Peyer's patch (tissue), 4 donors: Measurements from ENCODE around the gene HOXA6. TPM values are rescaled to one million over a fixed set of nuclear protein-coding genes. Genes with fewer than 3 reads are reported as not detected.

ENCODE experiments used
- DNase-seq, 3 donors: peaks; one replicate each; pipeline ENCODE4 v3.0.0-alpha.2; 2017 to 2019
- H3K27ac ChIP-seq, 4 donors: fragments of 200-600 bp; sonication (generic); one replicate each; pipeline ENCODE4 v1.5.1; 2016 to 2019
- H3K27me3 ChIP-seq, 2 donors: fragments of 200-600 bp; sonication (generic); one replicate each; pipeline ENCODE4 v1.5.1; 2019
- H3K36me3 ChIP-seq, 3 donors: fragments of 200-600 bp; sonication (generic); one replicate each; pipeline ENCODE4 v1.5.1; 2016 to 2019
- H3K4me1 ChIP-seq, 4 donors: fragments of 200-600 bp; sonication (generic); one replicate each; pipeline ENCODE4 v1.5.1; 2016 to 2019
- H3K4me3 ChIP-seq, 4 donors: fragments of 200-600 bp; sonication (generic); 1 replicate in 3 of 4; 2 replicates in 1 of 4; pipeline ENCODE4 v1.5.1; 2016 to 2019; ENCODE audit warnings: mild to moderate bottlenecking in 1 of 4
- H3K9me3 ChIP-seq, 4 donors: fragments of 200-600 bp; sonication (generic); one replicate each; pipeline ENCODE4 v1.5.1; 2016 to 2019; ENCODE audit warnings: mild to moderate bottlenecking in 1 of 4
- CTCF ChIP-seq, 6 experiments: fragments of 450-650 bp in 4 of 6; fragments of 200-600 bp in 2 of 6; sonication (generic) in 1 of 6; IDR thresholded peaks; one replicate each; pipeline ENCODE4 v1.5.1; 2017 to 2019; ENCODE audit warnings: antibody characterized with exemption in 6 of 6, mild to moderate bottlenecking in 3 of 6, moderate library complexity in 1 of 6
- POLR2A ChIP-seq, 2 donors: fragments of 450-650 bp; IDR thresholded peaks; one replicate each; pipeline ENCODE4 v1.5.1; 2017; ENCODE audit warnings: antibody characterized with exemption in 2 of 2, mild to moderate bottlenecking in 2 of 2, moderate library complexity in 2 of 2
- total RNA-seq, 4 donors: library from RNA; depleted of rRNA; stranded (reverse); fragments of >200 nt; gene quantifications; one replicate each; pipeline ENCODE4 v1.1.0, GENCODE V29; 2016

HOXA6 gene
- total RNA-seq, 4 donors from 2014 or later = 18.7 to 45.0 (median 30.7) TPM

- Histone ChIP-seq H3K4me3 (peak overlapping the region; percentile 42 to 75 (median 54)), H3K9me3 (no peaks in the 10 kb centered on the region), H3K36me3 (peaks cover 0 to 5% (median 0%) of the 10 kb centered on the region in 3 donors), H3K27me3 (no peaks in the 10 kb centered on the region), H3K4me1 (peaks cover 0 to 54% (median 15%) of the 10 kb centered on the region in 4 donors), H3K27ac (peak overlapping the region; percentile 71 to 96 (median 86))
- no peak for TF ChIP-seq POLR2A (IDR thresholded peaks at IDR 0.05)
- TF ChIP-seq CTCF (IDR thresholded peaks at IDR 0.05) = peak in 1 of 6 experiments; percentile 24
- DNase-seq = peak in 1 of 3 donors; percentile 53
Measured at GRCh38 chr7:27149842-27150567, 2.4 kb upstream of the HOXA6 start.

GRCh38 chr7:27148756-27149641 is 1.4 kb upstream of the HOXA6 start:
- peaks cover 0 to 9% (median 0%) of the 10 kb centered on the region in 3 donors for H3K36me3 ChIP-seq
- no peaks in the 10 kb centered on the region for H3K9me3 ChIP-seq
- TF ChIP-seq POLR2A (IDR thresholded peaks at IDR 0.05) = peak in 1 of 2 donors; percentile 22
- TF ChIP-seq CTCF (IDR thresholded peaks at IDR 0.05) = no peak
- DNase-seq = peak in 2 of 3 donors; percentile 51 to 67
- peak overlapping the region; percentile 18 to 75 (median 47) for H3K4me3 ChIP-seq
- H3K27ac ChIP-seq = peak overlapping the region; percentile 66 to 96 (median 79)
- peaks cover 0 to 49% (median 11%) of the 10 kb centered on the region in 4 donors for H3K4me1 ChIP-seq
- H3K27me3 ChIP-seq = no peaks in the 10 kb centered on the region

GRCh38 chr7:27148031-27148755 is 619 bp upstream of the HOXA6 start:
- peaks cover 0 to 41% (median 11%) of the 10 kb centered on the region in 4 donors for H3K4me1 ChIP-seq

GRCh38 chr7:27146491-27147198 is 929 bp downstream of the HOXA6 start:
- peak; percentile 6 to 54 (median 44) for DNase-seq
- H3K36me3 ChIP-seq = peaks cover 0 to 9% (median 0%) of the 10 kb centered on the region in 3 donors
- peaks cover 0 to 36% (median 11%) of the 10 kb centered on the region in 4 donors for H3K4me1 ChIP-seq
- H3K9me3 ChIP-seq = no peaks in the 10 kb centered on the region
- TF ChIP-seq POLR2A (IDR thresholded peaks at IDR 0.05) (no peak), CTCF (IDR thresholded peaks at IDR 0.05) (no peak)
- peak overlapping the region in 3 of 4 donors; percentile 18 to 75 (median 63) for H3K4me3 ChIP-seq
- H3K27ac ChIP-seq = peak overlapping the region; percentile 66 to 96 (median 79)
- no peaks in the 10 kb centered on the region for H3K27me3 ChIP-seq

More at GRCh38 chr7:27148031-27148755, 619 bp upstream of the HOXA6 start:
- Histone ChIP-seq H3K36me3 (peaks cover 0 to 9% (median 0%) of the 10 kb centered on the region in 3 donors), H3K9me3 (no peaks in the 10 kb centered on the region), H3K4me3 (peak overlapping the region; percentile 18 to 75 (median 47)), H3K27me3 (no peaks in the 10 kb centered on the region), H3K27ac (peak overlapping the region; percentile 66 to 96 (median 79))
- peak in 2 of 3 donors; percentile 72 to 86 for DNase-seq
- TF ChIP-seq POLR2A (IDR thresholded peaks at IDR 0.05) (peak; percentile 55), CTCF (IDR thresholded peaks at IDR 0.05) (no peak)
